GM18498 (cell line): ENCODE data around the gene SPECC1.
"Not testable (repeated sequence)": the region's sequence is repeated elsewhere in the genome, so short reads cannot be mapped to it uniquely, and the experiment has no call there.

ENCODE experiments used
- ATAC-seq: cut with Tn5 transposase; IDR thresholded peaks from one replicate; pipeline ENCODE4 v1.9.1; 2021; ENCODE audit warnings: mild to moderate bottlenecking, moderate library complexity; ENCODE audit not compliant: unreplicated experiment

SPECC1 gene

DNA sequence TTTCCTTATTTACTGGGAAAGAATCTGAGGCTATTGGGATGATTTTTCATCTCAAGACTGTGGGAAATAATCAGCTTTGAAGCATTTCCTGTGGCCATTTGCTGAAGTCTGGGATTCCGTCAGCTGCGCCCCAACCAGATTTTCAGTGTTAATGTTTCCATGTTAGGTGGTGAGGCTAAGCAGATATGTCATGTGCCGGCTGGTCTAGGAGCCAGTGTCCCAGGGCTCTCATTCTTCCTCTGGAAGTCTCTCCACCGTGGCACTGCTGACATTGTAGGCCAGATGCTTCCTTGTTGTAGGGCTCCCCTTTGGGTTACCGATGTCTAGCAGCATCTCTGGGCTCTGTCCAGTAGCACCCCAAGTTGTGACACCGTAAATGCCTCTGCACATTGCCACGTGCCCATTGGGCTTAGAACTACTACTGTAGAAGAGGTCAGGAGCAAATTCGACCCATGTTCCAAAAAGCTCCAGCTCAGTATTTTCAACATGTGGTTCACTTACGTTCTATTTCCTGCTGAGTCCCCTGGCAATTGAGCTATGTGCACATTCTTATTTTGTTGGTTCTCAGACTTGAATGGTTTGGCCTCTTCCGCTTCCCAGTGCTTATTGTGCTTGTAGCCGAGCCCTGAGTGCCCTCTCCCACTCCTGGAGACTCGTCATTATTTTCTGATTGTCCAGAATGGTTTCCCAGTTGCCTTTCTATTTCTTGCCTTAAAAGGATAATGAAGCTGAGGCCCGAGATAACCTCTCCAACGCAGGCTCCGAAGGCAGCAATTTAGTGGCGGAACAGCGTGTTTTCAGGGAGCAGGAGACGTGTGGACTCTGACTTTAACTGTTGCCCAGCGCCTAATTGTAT, 82.2 kb downstream of the SPECC1 start:
- ATAC-seq, result no peak

DNA sequence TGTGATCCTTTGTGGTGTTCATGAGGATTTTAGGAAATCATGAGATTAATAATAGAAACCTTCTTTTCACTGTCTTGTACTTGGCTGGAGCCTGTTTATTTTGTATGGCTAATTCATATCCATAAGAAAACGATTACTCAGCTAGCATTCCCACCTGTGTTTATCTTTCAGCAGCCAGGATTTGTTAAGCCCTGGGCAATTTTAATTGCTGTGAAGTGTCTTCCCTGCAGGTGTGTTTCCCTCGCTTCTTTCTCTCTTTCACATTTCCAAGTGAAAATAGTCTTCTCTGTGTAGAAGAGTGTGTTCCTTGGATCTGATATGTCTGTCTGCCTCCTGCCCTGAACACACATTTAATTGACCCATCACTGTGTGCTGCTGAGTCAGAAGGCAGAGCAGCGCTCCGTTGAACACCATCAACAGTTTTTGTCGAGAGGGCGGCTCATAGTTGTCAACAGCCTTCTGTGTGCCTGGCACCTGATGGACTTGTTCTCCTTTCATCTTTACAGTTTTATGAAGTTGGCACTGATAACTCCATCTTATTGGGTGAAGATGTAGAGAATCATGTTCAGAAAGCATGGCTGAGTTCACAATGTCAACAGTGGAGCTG, 83.2 kb downstream of the SPECC1 start:
- ATAC-seq, result no peak

DNA sequence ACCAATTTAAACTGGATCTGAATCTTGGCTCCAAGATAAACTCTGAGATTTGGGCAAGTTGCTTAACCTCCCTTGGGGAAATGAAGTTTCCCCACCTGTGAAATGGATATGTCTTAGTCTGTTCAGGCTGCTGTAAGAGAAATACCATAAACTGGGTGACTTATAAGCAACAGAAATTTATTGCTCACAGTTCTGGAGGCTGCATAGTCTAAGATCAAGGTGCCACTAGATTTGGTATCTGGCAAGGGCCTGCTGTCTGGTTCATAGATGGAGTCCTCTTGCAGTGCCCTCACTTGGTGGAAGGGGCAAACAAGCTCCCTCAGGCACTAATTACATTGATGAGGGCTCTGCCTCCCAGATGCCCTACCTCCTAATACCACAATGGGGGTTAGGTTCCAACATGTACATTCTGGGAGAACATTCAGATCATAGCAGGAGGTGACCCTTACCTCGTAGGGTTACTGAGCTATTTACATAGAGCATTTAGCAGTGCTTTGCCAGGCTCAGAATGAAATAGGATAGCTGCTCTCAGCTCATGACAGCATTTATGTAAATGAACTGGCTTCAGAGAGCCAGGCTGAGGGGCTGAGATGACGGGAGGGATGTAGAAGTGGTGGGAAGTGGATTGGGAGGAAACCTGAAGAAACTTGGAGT, 83.9 kb downstream of the SPECC1 start:
- no peak for ATAC-seq

DNA sequence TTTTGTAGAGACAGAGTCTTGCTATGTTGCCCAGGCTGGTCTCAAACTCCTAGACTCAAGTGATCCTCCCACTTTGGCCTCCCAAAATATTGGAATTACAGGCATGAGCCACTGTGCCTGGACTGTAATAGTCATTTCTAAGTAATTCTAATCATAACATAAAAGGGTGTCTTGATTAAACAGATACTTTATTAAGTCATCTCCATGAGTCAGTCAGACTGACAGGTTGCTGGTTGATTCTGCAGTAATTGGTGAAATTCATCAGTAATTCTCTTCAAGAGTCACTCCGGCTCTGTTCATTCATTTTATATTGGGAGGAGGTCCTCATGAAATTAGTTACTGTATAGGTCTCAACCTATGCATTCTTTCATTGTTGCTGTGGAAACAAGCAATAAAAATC, 85.6 kb downstream of the SPECC1 start:
- no peak for ATAC-seq

DNA sequence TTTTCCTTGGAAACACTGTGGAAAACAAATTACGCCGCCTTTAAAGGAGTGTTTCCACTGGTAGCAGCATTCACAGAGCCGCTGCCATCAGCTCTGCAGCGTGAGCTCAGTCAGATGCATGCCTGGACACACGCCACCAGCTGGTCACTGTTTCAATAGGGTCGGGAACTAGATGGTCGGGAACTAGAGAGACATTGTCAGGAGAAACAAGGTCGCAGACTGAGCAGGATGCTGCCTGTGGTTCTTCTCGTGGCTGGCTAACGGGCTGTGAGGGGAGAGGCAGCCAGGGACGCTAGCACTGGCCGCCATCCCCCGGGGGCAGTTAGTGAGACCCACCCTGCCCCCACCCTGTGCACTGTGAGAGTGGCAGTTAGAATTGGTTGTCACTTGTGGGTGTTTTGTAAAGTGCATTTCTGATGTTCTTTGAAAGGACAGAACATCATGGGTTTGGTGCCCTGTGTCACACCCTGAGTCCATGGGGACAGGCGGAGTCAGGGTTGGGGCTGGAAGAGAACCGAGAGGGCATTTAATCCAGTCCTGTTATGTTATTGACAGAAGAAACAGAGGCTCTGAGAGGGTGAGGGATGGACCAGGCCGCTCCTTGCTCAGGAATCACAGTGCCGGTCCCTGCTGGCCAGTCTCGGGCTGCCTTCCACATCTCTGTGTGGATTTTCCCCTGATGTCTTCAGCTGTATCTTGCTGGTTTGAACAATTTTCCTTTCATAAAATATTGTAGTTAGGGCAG, 86.3 kb downstream of the SPECC1 start:
- ATAC-seq, result no peak

DNA sequence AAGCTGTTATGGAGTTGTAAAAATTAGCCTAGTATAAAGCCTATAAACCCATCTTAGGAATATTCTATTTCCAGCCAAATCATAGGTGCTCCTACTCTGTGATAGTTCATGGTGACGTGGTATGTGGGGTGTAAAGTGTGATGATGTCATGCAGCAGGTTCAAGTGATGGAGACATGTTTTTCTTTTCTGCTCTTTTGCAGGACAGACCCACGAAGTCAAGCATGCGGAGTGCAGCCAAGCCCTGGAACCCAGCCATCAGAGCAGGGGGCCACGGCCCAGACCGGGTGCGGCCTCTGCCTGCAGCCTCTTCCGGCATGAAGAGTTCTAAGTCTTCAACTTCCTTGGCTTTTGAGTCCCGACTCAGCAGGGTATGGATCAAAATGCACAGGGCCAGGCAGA, 87.3 kb downstream of the SPECC1 start:
- ATAC-seq, result no peak

DNA sequence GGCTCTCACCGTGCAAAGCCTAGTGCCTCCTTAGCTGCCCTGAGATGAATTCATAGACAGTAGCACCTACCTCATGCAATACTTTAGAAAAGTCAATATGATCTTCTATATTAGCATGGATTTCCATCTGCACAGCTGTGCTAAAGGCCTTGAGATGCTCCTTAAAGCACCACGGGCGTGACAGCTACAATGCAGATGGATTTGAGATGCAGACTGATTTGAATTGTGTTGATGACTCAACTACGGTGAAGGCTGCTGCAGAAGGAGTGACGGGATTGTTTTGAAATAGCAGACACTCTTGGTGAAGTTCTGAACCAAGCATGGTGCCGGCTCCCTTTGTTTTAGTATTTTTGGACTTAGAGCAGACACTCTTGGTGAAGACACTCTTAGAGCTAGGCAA, 88.2 kb downstream of the SPECC1 start:
- no peak for ATAC-seq

DNA sequence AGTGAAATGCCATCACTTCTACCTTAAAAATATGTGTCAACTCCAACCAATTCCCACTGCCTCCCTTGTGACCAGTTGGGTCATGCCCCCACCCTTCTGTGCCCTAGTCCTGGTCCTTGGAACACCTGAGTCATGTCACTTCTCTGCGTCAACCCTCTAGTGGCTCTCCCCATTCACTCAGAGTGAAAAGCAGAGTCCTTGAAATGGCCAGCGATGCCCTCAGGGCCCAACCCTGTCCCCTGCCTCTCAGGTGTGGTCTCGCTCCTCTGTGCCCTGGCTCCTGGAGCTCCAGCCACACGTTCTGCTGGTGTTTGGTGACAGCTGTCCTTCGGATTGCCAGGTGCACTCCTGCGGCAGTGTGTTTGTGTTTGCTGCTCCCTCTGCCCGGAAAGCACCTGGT, 89.2 kb downstream of the SPECC1 start:
- no peak for ATAC-seq

DNA sequence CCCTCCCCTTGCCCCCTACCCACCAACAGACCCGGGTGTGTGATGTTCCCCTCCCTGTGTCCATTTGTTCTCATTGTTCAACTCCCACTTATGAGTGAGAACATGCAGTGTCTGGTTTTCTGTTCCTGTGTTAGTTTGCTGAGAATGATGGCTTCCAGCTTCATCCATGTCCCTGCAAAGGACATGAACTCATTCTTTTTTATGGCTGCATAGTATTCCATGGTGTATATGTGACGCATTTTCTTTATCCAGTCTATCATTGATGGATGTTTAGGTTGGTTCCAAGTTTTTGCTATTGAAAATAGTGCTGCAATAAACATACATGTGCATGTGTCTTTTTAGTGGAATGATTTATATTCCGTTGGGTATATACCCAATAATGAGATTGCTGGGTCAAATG, 91.6 kb downstream of the SPECC1 start:
- not testable (repeated sequence) for ATAC-seq

DNA sequence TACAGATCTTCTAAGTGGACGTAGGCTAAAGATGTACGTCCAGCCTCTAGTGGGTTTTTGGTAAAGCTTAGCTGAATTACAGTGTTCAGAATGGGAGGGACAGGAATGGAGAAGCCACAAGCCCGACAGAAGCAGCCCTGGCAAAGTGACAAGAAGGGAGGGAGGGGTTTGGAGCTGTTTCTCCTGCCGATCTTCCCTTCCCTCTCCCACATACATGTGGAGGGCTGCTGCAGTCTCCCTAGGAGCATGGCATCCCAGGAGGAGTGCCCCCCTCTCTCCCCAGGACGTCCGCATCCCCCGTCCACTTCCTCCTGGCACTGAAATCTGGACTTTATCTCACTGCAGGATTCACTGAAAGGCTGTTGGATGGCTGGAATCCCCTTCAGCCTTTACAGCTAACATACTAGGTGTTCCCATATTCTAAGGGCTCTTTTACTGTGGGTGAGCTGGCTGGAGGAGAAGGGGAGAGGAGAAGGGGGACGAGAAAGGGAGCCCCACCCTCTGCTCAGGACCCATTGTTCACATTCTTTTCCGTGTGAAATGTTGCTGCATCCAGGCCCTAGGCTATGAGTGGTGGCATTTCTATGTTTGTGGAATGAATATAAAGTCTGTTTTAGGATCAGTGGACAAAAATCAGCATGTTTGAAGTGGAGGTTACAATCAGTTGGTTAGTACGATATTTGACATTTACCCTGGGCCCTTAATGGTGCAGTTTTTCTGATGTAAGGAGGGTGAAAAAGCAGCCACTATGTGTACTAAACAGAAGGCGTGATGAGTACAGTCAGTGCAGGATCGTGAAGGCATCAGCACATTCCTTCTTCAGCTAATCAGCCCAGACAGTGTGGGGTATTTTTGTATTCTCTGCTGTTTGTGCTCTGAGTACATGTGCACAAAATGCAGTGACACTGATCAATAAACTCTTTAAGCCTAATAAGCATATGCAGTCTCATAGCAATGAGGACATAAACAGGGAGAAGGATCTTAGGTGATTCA, 94.6 kb downstream of the SPECC1 start:
- ATAC-seq, result no peak

DNA sequence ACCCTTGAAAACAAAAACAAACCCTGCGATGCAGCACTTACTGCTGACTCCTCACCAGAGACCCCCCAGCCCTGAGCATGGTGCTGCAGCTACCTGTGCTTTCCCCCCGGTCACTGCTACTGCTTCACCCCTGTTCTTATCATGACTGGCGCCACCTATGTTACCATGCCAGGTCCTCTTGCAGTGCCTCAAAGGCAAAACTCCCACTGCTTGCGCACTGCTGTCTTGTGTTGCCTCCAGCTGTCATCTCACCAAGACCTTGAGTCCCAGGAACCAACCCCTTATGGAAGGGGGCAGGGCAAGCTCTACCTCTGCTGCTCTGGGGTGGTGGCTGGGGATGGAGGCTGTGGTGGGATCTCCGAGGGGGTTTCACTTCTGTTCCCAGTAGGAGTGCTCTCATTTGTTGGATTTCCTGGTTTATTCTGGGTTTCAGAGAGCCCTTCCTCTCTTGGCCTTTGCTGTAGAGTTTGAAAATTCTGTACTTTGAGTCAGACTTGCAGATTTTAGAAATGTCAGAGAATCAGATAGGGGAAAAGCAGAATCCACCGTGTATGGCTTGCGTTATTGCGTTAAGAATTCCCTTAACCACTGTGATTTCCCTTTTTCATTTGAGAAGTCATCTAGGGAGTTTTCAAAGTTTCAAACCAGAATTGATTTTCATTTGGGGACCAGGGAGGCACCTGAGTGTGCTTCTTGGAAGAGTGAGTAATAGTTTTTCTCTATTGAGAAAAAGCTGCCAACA, 96.6 kb downstream of the SPECC1 start:
- ATAC-seq, result no peak

DNA sequence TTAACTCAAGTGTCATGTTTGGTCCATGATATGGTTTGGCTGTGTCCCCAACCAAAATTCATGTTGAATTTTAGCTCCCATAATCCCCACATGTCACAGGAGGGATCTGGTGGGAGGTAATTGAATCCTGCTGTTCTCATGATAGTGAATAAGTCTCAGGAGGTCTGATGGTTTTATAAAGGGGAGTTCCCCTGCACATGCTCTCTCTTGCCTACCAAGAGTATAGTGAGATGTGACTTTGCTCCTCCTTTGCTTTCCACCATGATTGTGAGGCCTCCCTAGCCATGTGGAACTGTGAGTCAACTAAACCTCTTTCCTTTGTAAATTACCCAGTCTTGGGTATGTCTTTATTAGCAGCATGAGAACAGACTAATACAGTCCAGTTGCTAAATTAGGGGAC, 97.3 kb downstream of the SPECC1 start:
- ATAC-seq, result not testable (repeated sequence)

DNA sequence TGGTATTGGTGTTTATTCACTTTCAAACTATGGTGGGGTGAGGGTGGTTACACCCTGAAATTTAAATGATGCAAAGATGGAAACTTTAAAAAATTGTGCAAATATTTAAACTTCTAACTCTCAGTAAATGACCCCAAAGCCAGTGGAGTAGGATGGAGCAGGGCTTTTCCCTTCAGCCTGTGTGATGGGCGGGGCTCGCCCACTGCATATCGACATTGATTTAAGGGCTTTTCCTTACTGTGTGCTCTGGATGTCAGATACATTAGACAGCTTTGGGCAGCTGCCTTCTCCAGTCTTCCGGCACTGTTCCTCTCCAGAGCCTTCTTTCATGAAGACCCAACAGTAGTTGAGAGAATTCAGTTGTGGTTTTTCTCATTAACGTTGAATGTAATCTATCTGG, 99.9 kb downstream of the SPECC1 start:
- ATAC-seq, result no peak

DNA sequence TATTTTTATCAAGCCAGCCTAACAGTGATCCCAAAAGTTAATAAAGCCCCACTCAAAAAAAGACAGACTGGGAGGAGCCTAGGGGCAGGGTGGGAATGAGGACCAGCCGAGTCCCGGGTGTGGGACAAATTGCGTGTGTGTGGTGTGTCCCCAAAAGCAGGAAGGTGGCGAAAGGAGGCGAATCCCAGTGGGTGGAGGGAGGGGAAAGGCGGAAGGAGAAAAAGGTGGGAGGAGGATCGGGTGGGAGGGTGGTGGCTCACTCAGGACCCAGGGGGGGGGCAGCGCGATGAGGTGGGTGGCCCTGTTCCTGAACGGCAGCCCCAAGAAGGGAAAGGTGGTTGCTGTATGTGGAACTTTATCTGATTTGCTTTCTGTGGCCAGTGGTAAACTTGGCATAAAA, 102.4 kb downstream of the SPECC1 start:
- ATAC-seq, result no peak

DNA sequence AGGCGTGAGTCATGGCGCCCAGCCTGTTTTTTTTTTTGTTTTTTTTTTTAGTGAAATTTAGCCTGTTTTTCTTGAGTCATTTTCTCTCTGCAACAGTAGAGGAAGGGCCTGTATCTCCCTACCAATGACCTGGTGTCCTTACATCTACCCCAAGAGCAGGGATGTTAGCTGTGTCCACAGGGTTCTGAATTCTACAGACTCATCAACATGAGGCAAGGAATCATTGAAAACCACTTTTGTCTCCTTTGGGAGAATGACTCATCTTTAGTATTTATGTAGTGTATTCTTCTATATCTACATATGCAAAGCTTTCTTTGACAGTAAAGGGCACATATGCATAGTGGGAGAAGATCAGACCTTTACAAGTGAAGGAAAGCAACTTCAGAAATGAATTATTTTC, 105.3 kb downstream of the SPECC1 start:
- no peak for ATAC-seq

DNA sequence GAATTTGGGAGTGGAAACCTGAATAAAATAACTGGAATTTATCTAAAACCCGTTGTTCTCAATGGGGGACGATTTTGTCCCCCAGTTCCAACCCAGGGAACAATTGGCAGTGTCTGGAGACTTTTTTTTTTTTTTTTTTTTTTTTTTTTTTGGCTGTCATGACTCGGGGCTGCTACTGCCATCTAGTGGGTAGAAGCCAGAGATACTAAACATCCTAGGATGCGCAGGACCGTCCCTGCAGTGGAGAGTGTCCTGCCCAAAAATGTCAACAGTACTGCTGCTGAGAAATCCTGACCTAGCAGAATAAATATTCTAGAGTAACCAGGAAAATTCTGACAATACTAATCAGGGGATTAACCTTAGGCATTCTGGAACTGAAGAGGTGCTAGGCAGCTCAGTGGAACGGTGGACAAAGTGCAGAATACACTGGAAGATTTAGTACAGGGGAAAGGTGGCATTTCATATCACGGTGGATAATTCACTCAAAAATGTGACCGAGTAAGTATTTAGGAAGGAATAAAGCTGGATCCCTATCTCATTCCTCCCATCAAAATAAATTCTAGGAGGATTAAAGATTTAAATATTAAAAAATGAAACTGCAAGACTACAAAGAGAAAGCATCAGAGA, 107.6 kb downstream of the SPECC1 start:
- ATAC-seq, result no peak

DNA sequence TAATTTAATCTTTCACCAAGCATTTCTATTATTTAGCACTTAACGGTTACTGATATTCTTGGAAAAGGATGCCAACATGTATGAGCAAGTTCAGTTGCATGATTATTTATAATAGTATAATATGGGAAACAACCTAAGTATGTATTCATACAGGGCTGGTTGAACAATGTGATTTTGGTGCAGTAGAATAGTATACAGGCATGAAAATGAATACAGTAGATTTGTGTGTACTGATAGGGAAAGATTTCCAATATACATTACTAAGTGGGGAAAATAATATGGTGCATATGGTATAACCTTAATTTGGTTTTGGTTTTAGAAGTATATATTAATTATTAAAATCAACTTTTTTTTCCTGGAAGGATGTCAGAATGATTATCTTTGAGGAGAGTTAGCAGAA, 109.1 kb downstream of the SPECC1 start:
- ATAC-seq, result no peak

DNA sequence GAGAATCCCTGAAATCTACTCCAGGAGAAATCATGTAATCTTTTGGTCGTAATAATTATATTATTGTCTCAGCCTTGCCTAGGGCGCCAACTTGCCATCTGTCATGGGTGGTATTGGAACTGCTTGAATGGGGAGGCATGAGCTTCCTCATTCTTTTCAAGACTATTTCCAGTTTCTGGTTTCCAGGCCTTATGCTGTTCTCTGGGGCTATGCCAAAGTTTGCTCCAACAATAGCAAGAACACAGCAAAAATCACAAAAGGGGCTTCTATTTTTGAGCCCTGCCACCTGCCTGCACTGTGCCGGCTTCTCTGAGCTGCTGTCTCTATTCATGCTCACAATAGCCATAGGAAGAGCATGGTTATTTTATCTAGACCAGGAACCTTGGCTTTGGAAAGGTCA, 111.7 kb downstream of the SPECC1 start:
- ATAC-seq, result no peak
